ENCODE results near the gene GPBP1L1.
"Not testable (repeated sequence)": the region's sequence is repeated elsewhere in the genome, so short reads cannot be mapped to it uniquely, and the experiment has no call there.

Gene GPBP1L1

GRCh38 chr1:45679123-45679522, 7.2 kb downstream of the GPBP1L1 start:
- no peak for DNase-seq (ENCODE audit: low read depth in 2 of 2)

- no peak for DNase-seq (ENCODE audit: low read depth in 2 of 2)
Measured at GRCh38 chr1:45678489-45678888, 7.8 kb downstream of the GPBP1L1 start.

GRCh38 chr1:45677751-45678245, 8.5 kb downstream of the GPBP1L1 start:
- no peak for DNase-seq (ENCODE audit: low read depth in 2 of 2)

GRCh38 chr1:45676553-45676952, 9.8 kb downstream of the GPBP1L1 start:
- not testable (repeated sequence) for DNase-seq (ENCODE audit: low read depth in 2 of 2)

GRCh38 chr1:45674478-45674877, 11.9 kb downstream of the GPBP1L1 start:
- DNase-seq (ENCODE audit: low read depth in 2 of 2), result no peak

GRCh38 chr1:45673956-45674355, 12.4 kb downstream of the GPBP1L1 start:
- no peak for DNase-seq (ENCODE audit: low read depth in 2 of 2)

- peak in 1 of 2 experiments; percentile 18 for DNase-seq (ENCODE audit: low read depth in 2 of 2)
Measured at GRCh38 chr1:45669859-45670655, 16.3 kb downstream of the GPBP1L1 start.

- DNase-seq (ENCODE audit: low read depth in 2 of 2), result no peak
Measured at GRCh38 chr1:45669379-45669778, 17.0 kb downstream of the GPBP1L1 start.

GRCh38 chr1:45668526-45668925, 17.8 kb downstream of the GPBP1L1 start:
- no peak for DNase-seq (ENCODE audit: low read depth in 2 of 2)

- DNase-seq (ENCODE audit: low read depth in 2 of 2), result no peak
Measured at GRCh38 chr1:45667321-45668111, 18.8 kb downstream of the GPBP1L1 start.

GRCh38 chr1:45666836-45667235, 19.5 kb downstream of the GPBP1L1 start:
- no peak for DNase-seq (ENCODE audit: low read depth in 2 of 2)

- no peak for DNase-seq (ENCODE audit: low read depth in 2 of 2)
Measured at GRCh38 chr1:45660336-45660735, 26.0 kb downstream of the GPBP1L1 start.

GRCh38 chr1:45659222-45659621, 27.1 kb downstream of the GPBP1L1 start:
- no peak for DNase-seq (ENCODE audit: low read depth in 2 of 2)

GRCh38 chr1:45658171-45658570, 28.2 kb downstream of the GPBP1L1 start:
- DNase-seq (ENCODE audit: low read depth in 2 of 2), result no peak

- no peak for DNase-seq (ENCODE audit: low read depth in 2 of 2)
Measured at GRCh38 chr1:45656573-45657226, 29.6 kb downstream of the GPBP1L1 start.

GRCh38 chr1:45654540-45655280, 31.6 kb downstream of the GPBP1L1 start:
- DNase-seq (ENCODE audit: low read depth in 2 of 2), result peak; percentile 7 to 8

- no peak for DNase-seq (ENCODE audit: low read depth in 2 of 2)
Measured at GRCh38 chr1:45647248-45648021, 38.9 kb downstream of the GPBP1L1 start.

GRCh38 chr1:45644661-45645060, 41.7 kb downstream of the GPBP1L1 start:
- no peak for DNase-seq (ENCODE audit: low read depth in 2 of 2)

GRCh38 chr1:45643978-45644377, 42.4 kb downstream of the GPBP1L1 start:
- no peak for DNase-seq (ENCODE audit: low read depth in 2 of 2)

GRCh38 chr1:45643321-45643720, 43.0 kb downstream of the GPBP1L1 start:
- no peak for DNase-seq (ENCODE audit: low read depth in 2 of 2)

GRCh38 chr1:45640293-45640692, 46.0 kb downstream of the GPBP1L1 start:
- DNase-seq (ENCODE audit: low read depth in 2 of 2), result no peak

Data from fibroblast of skin of left quadriceps (primary cell).